K562 (cell line): ENCODE data around the gene TIGAR. TPM values are rescaled to one million over a fixed set of nuclear protein-coding genes. Genes with fewer than 3 reads are reported as not detected.

Experiments used
- ATAC-seq: fragments of 200-7000 bp; cut with Tn5 transposase; 3 replicates; pipeline ENCODE4 v1.9.1; 2020; ENCODE audit warnings: moderate library complexity
- BruUV-seq: library from RNA; stranded (reverse); fragments of 400-500 nt; replicated peaks from 2 replicates; lab custom pipeline; 2021; lab: Mats Ljungman, UMichigan
- CTCF ChIA-PET: fragments of 300-600 bp; formaldehyde crosslinking; extraction: SDS; loops from one replicate; lab custom pipeline; 2021; ENCODE audit warnings: low intra/inter-chr PET ratio; lab: Yijun Ruan, JAX
- POLR2A ChIA-PET: fragments of 300-600, 350-650 bp; sonication (Branson Sonifier 250); formaldehyde crosslinking; extraction: SDS; loops from one replicate; lab custom pipeline; 2021; ENCODE audit warnings: antibody characterized with exemption, inconsistent platforms; lab: Yijun Ruan, JAX
- DNase-seq, 4 experiments: peaks; one replicate each; pipeline versions ENCODE4 v3.0.0 to v3.0.0-alpha.2; 2011 to 2018; ENCODE audit warnings: low spot score in 3 of 4, mixed read lengths in 3 of 4; ENCODE audit errors: extremely low read depth in 1 of 4
- FAIRE-seq: peaks from 2 replicates; lab custom pipeline; 2011; peaks lifted over from hg19 to GRCh38; lab: Jason Lieb, UNC
- H2AFZ ChIP-seq: 2 replicates; pipeline ENCODE4 v1.6.0; 2011; ENCODE audit warnings: low read depth, low read length, control low read depth, inconsistent platforms
- H3K27ac ChIP-seq: fragments of 200-600 bp; 3 replicates; pipeline ENCODE4 v1.8.0; 2011; ENCODE audit warnings: low read depth, mild to moderate bottlenecking, control low read depth, inconsistent platforms, low read length, moderate library complexity, mixed read lengths; ENCODE audit errors: extremely low read depth
- H3K27me3 ChIP-seq, 2 experiments: fragments of 300-600 bp in 1 of 2; 2 replicates in 1 of 2; 3 replicates in 1 of 2; pipeline versions ENCODE4 v1.6.0 to v1.8.0; 2011; ENCODE audit warnings: inconsistent platforms in 2 of 2, low read length in 2 of 2, mild to moderate bottlenecking in 1 of 2, mixed read lengths in 1 of 2, moderate library complexity in 1 of 2; ENCODE audit not compliant: control insufficient read depth in 2 of 2, insufficient read depth in 2 of 2
- H3K36me3 ChIP-seq: fragments of 300-600 bp; 3 replicates; pipeline ENCODE4 v1.8.0; 2011; ENCODE audit warnings: mild to moderate bottlenecking, low read length, inconsistent platforms; ENCODE audit not compliant: control insufficient read depth, insufficient read depth
- H3K4me1 ChIP-seq, 2 experiments: fragments of 200-600 bp in 1 of 2; replicated peaks in 1 of 2; 2 replicates in 1 of 2; 3 replicates in 1 of 2; pipeline versions ENCODE4 v1.5.1 to v1.8.0; 2011; ENCODE audit warnings: inconsistent platforms in 2 of 2, low read length in 2 of 2, mild to moderate bottlenecking in 1 of 2, mixed read lengths in 1 of 2, moderate library complexity in 1 of 2; ENCODE audit not compliant: control insufficient read depth in 2 of 2, insufficient read depth in 2 of 2
- H3K4me2 ChIP-seq: 2 replicates; pipeline ENCODE4 v1.6.1; 2011; ENCODE audit warnings: low read length, control low read depth, inconsistent platforms, mixed read lengths; ENCODE audit not compliant: insufficient read depth
- H3K4me3 ChIP-seq: fragments of 200-600 bp; sonication (generic), shearing (Covaris generic); 2 replicates; pipeline ENCODE4 v1.5.1; 2016; ENCODE audit warnings: control low read depth, inconsistent platforms
- H3K79me2 ChIP-seq: fragments of 200-600 bp; 3 replicates; pipeline ENCODE4 v1.8.0; 2011; ENCODE audit warnings: low read length, inconsistent platforms; ENCODE audit not compliant: control insufficient read depth, insufficient read depth
- H3K9ac ChIP-seq, 2 experiments: 2 replicates each; pipeline versions ENCODE4 v1.6.0 to v1.6.1; 2011; ENCODE audit warnings: low read depth in 2 of 2, low read length in 2 of 2, control low read depth in 1 of 2, inconsistent platforms in 1 of 2, mild to moderate bottlenecking in 1 of 2, mixed read lengths in 1 of 2; ENCODE audit not compliant: insufficient read depth in 1 of 2
- H3K9me1 ChIP-seq: one replicate; pipeline ENCODE4 v1.6.0; 2011; ENCODE audit warnings: inconsistent platforms, mild to moderate bottlenecking, low read length, moderate library complexity; ENCODE audit not compliant: control insufficient read depth, insufficient read depth
- H3K9me3 ChIP-seq: replicated peaks from 2 replicates; pipeline ENCODE4 v1.5.1; 2011; ENCODE audit warnings: low read depth, low read length, inconsistent platforms; ENCODE audit not compliant: control insufficient read depth, insufficient read depth
- H4K20me1 ChIP-seq: replicated peaks from 2 replicates; pipeline ENCODE4 v1.6.1; 2011; ENCODE audit warnings: low read length, inconsistent platforms, mixed read lengths; ENCODE audit not compliant: control insufficient read depth, insufficient read depth
- DEAF1 ChIP-seq: fragments of 450-650 bp; formaldehyde crosslinking; IDR thresholded peaks from 2 replicates; pipeline ENCODE4 v1.4.0; 2020; ENCODE audit warnings: mild to moderate bottlenecking, moderate library complexity
- PHTF2 ChIP-seq: fragments of 250-450 bp; sonication (Bioruptor Pico); IDR thresholded peaks from 2 replicates; pipeline ENCODE4 v1.5.0; 2021; ENCODE audit warnings: mild to moderate bottlenecking
- POLR2H ChIP-seq: IDR thresholded peaks from 2 replicates; pipeline ENCODE4 v1.6.1; 2016; ENCODE audit warnings: missing genetic modification characterization, low read depth, mild to moderate bottlenecking, control low read depth, missing compliant biosample characterization, moderate library complexity
- POLR3G ChIP-seq: IDR thresholded peaks from 2 replicates; pipeline ENCODE4 v1.6.1; 2011; ENCODE audit not compliant: insufficient read length, insufficient replicate concordance; ENCODE audit errors: extremely low read depth
- RB1 ChIP-seq: fragments of 450-650 bp; IDR thresholded peaks from 2 replicates; pipeline ENCODE4 v1.6.1; 2017; ENCODE audit warnings: low read depth, mild to moderate bottlenecking
- SETDB1 ChIP-seq: IDR thresholded peaks from one replicate; pipeline ENCODE4 v1.6.1; 2012; ENCODE audit warnings: low read length, control low read depth, inconsistent platforms
- SFPQ ChIP-seq: fragments of 200-400 bp; formaldehyde crosslinking; IDR thresholded peaks from 2 replicates; pipeline ENCODE4 v1.6.1; 2017; ENCODE audit warnings: mild to moderate bottlenecking, low read depth, low read length, moderate library complexity
- ZBTB43 ChIP-seq: sonication (generic); formaldehyde crosslinking; IDR thresholded peaks from 2 replicates; pipeline ENCODE4 v1.8.0; 2023; ENCODE audit warnings: mild to moderate bottlenecking, missing genetic modification reagents
- WGBS: fragments of 100-300 bp; shearing (Covaris generic); methylation state at CpG from one replicate; pipeline ENCODE4 v1.1.6; 2016; ENCODE audit warnings: low coverage, mixed read lengths; ENCODE audit not compliant: insufficient coverage; ENCODE audit errors: missing lambda C conversion rate; 5-methylcytosine and 5-hydroxymethylcytosine counted together
- in situ Hi-C: fragments of 300-500 bp; cut with MboI; formaldehyde crosslinking; loops from 4 replicates; pipeline ENCODE4 v1.15.0; 2018; ENCODE audit warnings: inconsistent platforms, mixed read lengths
- intact Hi-C: fragments of 100-400 bp; cut with micrococcal nuclease; formaldehyde crosslinking; loops from 2 replicates; pipeline ENCODE4 v1.14.2; 2022
- polyA plus RNA-seq, 8 experiments: library from polyadenylated mRNA; depleted of rRNA in 4 of 8; stranded (reverse) in 5 of 8; unstranded in 3 of 8; fragments of >200 nt; fragmentation: Nextera tagmentation in 2 of 8; fragmentation: Illumina TruSeq in 1 of 8; extraction: Ambion mirVana in 2 of 8; extraction: Trizol in 1 of 8; gene quantifications; 2 replicates each; pipeline versions ENCODE4 v1.2.1 to v1.2.3, GENCODE V29; 2011 to 2014; ENCODE audit warnings: inconsistent platforms in 1 of 8, missing spikeins in 1 of 8
- total RNA-seq, 7 experiments: library from RNA; depleted of rRNA in 6 of 7; stranded (reverse); fragments of >200 nt in 6 of 7; fragmentation: Illumina TruSeq in 2 of 7; extraction: Trizol in 2 of 7; gene quantifications; 2 replicates each; pipeline versions ENCODE4 v1.2.1 to v1.2.3, GENCODE V29; 2011 to 2021; ENCODE audit warnings: low replicate concordance in 1 of 7
- TF ChIP-seq, protein P1 (sequence below): sonication (generic); formaldehyde crosslinking; IDR thresholded peaks from 2 replicates; pipeline ENCODE4 v1.8.0; 2023; ENCODE audit warnings: mild to moderate bottlenecking, missing genetic modification reagents
- TF ChIP-seq, protein P2 (sequence below): fragments of 450-650 bp; formaldehyde crosslinking; IDR thresholded peaks from 2 replicates; pipeline ENCODE4 v1.4.0; 2022; ENCODE audit warnings: mild to moderate bottlenecking, moderate library complexity

Gene TIGAR
- total and polyA plus RNA-seq, 9 of the 15 experiments (the other 6 are each of a cell fraction or from before 2014, with no cell fraction given) = 0.11 to 1.0 (median 0.53) TPM; not detected in 2

GRCh38 chr12:4325966-4326365 lies 5.0 kb downstream of the TIGAR start:
- ATAC-seq (no peak), FAIRE-seq (no peak), DNase-seq (no peak)
- no peaks in the 10 kb centered on the region for H3K36me3 ChIP-seq
- in situ Hi-C loops (no loop called here), intact Hi-C loops (no loop called here)
- BruUV-seq = no TSS peak
- ChIA-PET CTCF (no interaction called here), POLR2A (no interaction called here)
- H3K4me2 ChIP-seq = no peak overlapping the region
- no peak overlapping the region for H3K4me3 ChIP-seq
- H3K27ac ChIP-seq = no peak overlapping the region
- peaks cover 0 to 4% of the 10 kb centered on the region in 2 experiments; a peak in 1 of 5 replicates for H3K27me3 ChIP-seq
- H3K79me2 ChIP-seq = no peaks in the 10 kb centered on the region
- H3K9ac ChIP-seq = no peak overlapping the region
- 3% methylated on average over 3 of the region's 3 CpGs for WGBS
- H2AFZ ChIP-seq = no peak overlapping the region
- no peaks in the 10 kb centered on the region for H3K9me3 ChIP-seq
- no peaks in the 10 kb centered on the region for H4K20me1 ChIP-seq
- no peaks in the 10 kb centered on the region for H3K9me1 ChIP-seq
- H3K4me1 ChIP-seq = peaks cover 4 to 5% of the 10 kb centered on the region in 2 experiments; a peak in 3 of 5 replicates
- TF ChIP-seq DEAF1 (CRISPR knock-in tag) (no peak), PHTF2 (no peak), POLR3G (no peak), SETDB1 (no peak), SFPQ (no peak), POLR2H (tag) (no peak), ZBTB43 (CRISPR knock-in tag) (no peak), RB1 (no peak)
- TF ChIP-seq, protein P1, sequence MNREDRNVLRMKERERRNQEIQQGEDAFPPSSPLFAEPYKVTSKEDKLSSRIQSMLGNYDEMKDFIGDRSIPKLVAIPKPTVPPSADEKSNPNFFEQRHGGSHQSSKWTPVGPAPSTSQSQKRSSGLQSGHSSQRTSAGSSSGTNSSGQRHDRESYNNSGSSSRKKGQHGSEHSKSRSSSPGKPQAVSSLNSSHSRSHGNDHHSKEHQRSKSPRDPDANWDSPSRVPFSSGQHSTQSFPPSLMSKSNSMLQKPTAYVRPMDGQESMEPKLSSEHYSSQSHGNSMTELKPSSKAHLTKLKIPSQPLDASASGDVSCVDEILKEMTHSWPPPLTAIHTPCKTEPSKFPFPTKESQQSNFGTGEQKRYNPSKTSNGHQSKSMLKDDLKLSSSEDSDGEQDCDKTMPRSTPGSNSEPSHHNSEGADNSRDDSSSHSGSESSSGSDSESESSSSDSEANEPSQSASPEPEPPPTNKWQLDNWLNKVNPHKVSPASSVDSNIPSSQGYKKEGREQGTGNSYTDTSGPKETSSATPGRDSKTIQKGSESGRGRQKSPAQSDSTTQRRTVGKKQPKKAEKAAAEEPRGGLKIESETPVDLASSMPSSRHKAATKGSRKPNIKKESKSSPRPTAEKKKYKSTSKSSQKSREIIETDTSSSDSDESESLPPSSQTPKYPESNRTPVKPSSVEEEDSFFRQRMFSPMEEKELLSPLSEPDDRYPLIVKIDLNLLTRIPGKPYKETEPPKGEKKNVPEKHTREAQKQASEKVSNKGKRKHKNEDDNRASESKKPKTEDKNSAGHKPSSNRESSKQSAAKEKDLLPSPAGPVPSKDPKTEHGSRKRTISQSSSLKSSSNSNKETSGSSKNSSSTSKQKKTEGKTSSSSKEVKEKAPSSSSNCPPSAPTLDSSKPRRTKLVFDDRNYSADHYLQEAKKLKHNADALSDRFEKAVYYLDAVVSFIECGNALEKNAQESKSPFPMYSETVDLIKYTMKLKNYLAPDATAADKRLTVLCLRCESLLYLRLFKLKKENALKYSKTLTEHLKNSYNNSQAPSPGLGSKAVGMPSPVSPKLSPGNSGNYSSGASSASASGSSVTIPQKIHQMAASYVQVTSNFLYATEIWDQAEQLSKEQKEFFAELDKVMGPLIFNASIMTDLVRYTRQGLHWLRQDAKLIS = no peak
- TF ChIP-seq, protein P2, sequence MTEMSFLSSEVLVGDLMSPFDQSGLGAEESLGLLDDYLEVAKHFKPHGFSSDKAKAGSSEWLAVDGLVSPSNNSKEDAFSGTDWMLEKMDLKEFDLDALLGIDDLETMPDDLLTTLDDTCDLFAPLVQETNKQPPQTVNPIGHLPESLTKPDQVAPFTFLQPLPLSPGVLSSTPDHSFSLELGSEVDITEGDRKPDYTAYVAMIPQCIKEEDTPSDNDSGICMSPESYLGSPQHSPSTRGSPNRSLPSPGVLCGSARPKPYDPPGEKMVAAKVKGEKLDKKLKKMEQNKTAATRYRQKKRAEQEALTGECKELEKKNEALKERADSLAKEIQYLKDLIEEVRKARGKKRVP = no peak
